Endothelial cell of umbilical vein (primary cell): ENCODE measurements around the gene TMEM139.
A peak's percentile ranks its signal among the peaks of the same experiment; 100 is the strongest.

Experiments
- CTCF ChIP-seq, 2 donors: IDR thresholded peaks; 1 replicate in 1 of 2; 2 replicates in 1 of 2; pipeline ENCODE4 v1.5.1; 2011; ENCODE audit warnings: low read length in 2 of 2, mild to moderate bottlenecking in 2 of 2, moderate library complexity in 2 of 2, control low read depth in 1 of 2, inconsistent platforms in 1 of 2, low read depth in 1 of 2; ENCODE audit not compliant: insufficient read depth in 1 of 2; ENCODE audit errors: extremely low read depth in 1 of 2
- EZH2 ChIP-seq: IDR thresholded peaks from 2 replicates; pipeline ENCODE4 v1.6.1; 2012; ENCODE audit warnings: borderline replicate concordance, low read depth, mild to moderate bottlenecking, moderate library complexity, low read length, inconsistent platforms; ENCODE audit not compliant: severe bottlenecking
- FOS ChIP-seq: IDR thresholded peaks from 2 replicates; pipeline ENCODE4 v1.6.1; 2011; ENCODE audit warnings: mild to moderate bottlenecking, low read length, moderate library complexity, borderline replicate concordance; ENCODE audit not compliant: insufficient read depth
- JUN ChIP-seq: IDR thresholded peaks from 2 replicates; pipeline ENCODE4 v1.6.1; 2011; ENCODE audit warnings: borderline replicate concordance, low read depth; ENCODE audit not compliant: insufficient read length, insufficient read depth
- MYC ChIP-seq: IDR thresholded peaks from one replicate; pipeline ENCODE4 v1.6.1; 2011; ENCODE audit warnings: mild to moderate bottlenecking, low read depth, low read length
- POLR2A ChIP-seq: IDR thresholded peaks from 2 replicates; pipeline ENCODE4 v1.6.1; 2012; ENCODE audit warnings: low read depth, mild to moderate bottlenecking, control low read depth, low read length
- POLR2AphosphoS5 ChIP-seq: IDR thresholded peaks from 2 replicates; pipeline ENCODE4 v1.6.1; 2012; ENCODE audit warnings: low read depth, mild to moderate bottlenecking, control low read depth, low read length, moderate library complexity; ENCODE audit not compliant: insufficient read depth
- TF ChIP-seq, protein P1 (sequence below): IDR thresholded peaks from 2 replicates; pipeline ENCODE4 v1.6.1; 2011; ENCODE audit not compliant: insufficient read depth, insufficient read length

DNA sequence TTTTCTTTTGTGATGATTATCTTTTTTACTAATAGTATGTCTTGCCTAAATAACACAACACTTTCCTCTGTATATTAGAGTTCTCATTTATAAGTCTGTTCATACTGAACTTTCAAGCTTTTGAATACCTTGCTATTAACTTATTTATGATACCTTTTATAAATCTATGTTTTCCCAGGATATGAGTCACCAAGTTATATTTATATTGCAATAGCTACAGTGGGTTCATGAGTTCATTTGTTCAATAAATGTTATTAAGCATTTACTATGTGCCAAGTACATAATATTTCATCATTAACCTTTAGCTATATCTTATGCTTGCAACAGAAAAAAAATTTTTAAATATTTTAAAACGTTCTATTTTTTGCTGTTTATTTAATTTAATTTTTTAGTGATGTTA is 49.5 kb downstream of the TMEM139 start:
- TF ChIP-seq CTCF (IDR thresholded peaks at IDR 0.05; ENCODE audit: extremely low read depth in 1 of 2, insufficient read depth in 1 of 2, low read depth in 1 of 2, low read length in 2 of 2) (no peak), POLR2AphosphoS5 (no peak), EZH2 (no peak), MYC (no peak), POLR2A (no peak), FOS (peak; percentile 14), JUN (no peak)
- TF ChIP-seq, protein P1, sequence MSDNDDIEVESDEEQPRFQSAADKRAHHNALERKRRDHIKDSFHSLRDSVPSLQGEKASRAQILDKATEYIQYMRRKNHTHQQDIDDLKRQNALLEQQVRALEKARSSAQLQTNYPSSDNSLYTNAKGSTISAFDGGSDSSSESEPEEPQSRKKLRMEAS = no peak
